Fibroblast of mammary gland (primary cell): ENCODE data around the gene SLC30A7.

Source experiments
- DNase-seq: peaks from one replicate; pipeline ENCODE4 v3.0.0-alpha.2; 2010; ENCODE audit warnings: low read depth
- H3K4me3 ChIP-seq: 2 replicates; pipeline ENCODE4 v1.5.1; 2011; ENCODE audit warnings: low read depth, mild to moderate bottlenecking, low read length, moderate library complexity; ENCODE audit not compliant: control insufficient read depth
- TF ChIP-seq, protein P1 (sequence below): conservative IDR thresholded peaks from 2 replicates; pipeline ENCODE4 v1.5.1; 2011; ENCODE audit warnings: low read depth, low read length, inconsistent platforms; ENCODE audit not compliant: control insufficient read depth, insufficient read depth

The SLC30A7 gene

DNA sequence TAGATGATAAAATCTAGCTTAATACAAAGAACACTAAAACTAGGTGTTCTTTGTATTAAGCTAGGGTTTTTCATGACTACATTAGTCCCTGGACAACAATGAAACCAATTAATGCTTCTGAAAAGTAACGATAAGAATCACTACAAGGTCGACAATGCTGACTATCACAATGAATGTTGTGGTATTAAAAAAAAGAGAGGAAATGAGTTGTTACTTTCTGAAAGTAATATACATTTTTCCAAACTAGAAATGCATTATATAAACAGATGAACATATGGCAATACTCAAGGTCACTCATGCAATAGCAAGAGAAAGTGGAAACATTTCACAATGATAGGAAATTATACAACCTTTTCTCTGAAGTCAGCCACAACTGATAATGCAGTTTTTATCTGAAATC lies 110.7 kb downstream of the SLC30A7 start:
- H3K4me3 ChIP-seq: no peak overlapping the region
- no peak for DNase-seq
- TF ChIP-seq, protein P1, sequence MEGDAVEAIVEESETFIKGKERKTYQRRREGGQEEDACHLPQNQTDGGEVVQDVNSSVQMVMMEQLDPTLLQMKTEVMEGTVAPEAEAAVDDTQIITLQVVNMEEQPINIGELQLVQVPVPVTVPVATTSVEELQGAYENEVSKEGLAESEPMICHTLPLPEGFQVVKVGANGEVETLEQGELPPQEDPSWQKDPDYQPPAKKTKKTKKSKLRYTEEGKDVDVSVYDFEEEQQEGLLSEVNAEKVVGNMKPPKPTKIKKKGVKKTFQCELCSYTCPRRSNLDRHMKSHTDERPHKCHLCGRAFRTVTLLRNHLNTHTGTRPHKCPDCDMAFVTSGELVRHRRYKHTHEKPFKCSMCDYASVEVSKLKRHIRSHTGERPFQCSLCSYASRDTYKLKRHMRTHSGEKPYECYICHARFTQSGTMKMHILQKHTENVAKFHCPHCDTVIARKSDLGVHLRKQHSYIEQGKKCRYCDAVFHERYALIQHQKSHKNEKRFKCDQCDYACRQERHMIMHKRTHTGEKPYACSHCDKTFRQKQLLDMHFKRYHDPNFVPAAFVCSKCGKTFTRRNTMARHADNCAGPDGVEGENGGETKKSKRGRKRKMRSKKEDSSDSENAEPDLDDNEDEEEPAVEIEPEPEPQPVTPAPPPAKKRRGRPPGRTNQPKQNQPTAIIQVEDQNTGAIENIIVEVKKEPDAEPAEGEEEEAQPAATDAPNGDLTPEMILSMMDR: no peak

DNA sequence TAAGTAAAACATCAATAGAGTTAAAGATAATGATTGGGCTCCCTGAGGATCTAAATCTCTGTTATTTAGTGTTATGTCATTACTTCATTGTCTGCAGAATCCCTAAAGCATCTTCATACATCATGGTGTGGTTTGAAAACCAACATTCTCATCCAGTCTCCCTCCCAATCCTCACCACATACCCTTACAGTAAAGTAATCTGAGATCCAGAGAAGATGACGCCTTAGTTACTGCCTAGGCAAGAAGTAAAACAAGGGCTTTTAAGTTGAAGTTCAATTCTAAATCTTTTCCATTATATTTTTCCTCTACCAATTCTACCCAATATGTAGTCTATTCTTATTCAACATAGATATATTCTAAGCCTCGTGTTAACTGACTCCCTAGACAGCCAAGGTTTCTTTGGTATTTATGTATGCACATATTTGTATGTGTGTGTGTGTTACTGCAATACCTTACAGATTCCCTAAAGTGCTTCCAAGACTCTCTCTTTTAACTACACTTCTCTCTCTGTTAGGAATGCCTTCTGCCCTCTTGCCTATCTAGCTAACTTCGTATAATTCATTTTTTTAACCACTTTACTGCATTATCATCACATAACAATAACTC lies 112.4 kb downstream of the SLC30A7 start:
- TF ChIP-seq, protein P1: no peak
- DNase-seq: no peak
- H3K4me3 ChIP-seq: no peak overlapping the region

DNA sequence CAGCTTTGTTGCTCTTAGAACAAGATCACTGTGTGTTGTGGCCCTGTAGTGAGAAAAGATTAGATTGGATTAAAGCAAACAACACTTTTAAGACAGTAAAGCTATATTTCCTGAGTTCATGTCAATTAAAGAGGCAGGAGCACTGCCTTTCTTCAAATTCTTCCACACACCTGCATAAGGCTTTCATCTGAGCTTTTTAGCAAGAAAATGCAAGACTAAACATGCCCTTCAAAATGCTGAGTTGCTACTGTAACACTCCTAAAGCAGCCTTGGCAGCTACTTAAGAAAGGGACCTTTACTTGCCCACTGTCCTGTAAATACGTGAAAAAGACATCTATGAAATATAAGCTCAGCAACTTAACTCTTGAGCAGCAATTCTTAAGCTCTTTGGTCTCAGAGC lies 117.9 kb downstream of the SLC30A7 start:
- TF ChIP-seq, protein P1: no peak
- DNase-seq: no peak
- H3K4me3 ChIP-seq: no peak overlapping the region

DNA sequence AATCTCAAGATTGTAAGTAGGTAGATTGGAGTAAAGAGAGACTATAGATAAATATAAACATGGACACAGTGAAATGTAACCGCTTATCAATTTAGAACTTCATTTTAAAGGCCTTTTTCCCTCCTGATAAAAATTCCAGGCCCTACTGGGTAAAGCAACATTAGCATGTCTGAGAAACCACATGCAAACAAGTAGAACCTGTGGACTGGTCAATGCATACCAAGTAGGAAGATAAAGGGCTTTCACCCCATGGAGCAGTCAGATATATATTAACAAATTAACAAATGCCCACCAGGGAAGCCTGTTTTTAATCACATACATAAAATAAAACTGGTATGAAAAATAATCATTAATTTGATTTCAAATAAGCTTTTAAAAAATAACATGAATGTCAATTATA lies 121.6 kb downstream of the SLC30A7 start:
- TF ChIP-seq, protein P1: no peak
- no peak overlapping the region for H3K4me3 ChIP-seq
- no peak for DNase-seq

DNA sequence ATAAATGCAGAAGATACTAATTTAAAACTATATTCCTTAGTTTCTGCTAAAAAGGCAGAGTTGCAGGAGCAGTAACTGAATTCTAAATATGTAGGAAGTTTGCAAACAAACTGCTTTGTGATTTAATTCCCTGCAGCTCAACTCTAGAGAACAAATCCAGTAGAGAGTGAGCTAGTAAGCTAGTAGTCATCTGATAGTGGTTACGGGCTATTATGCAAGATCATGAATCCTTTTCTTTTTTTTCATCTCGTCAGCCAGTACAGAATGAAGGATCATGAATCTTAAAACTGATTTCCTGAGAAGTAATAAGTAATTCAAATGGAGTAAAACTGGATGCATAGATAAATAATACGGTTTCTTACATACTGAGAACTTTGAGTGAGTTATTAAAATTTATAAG lies 126.4 kb downstream of the SLC30A7 start:
- DNase-seq: peak; percentile 80
- TF ChIP-seq, protein P1: no peak
- H3K4me3 ChIP-seq: no peak overlapping the region

DNA sequence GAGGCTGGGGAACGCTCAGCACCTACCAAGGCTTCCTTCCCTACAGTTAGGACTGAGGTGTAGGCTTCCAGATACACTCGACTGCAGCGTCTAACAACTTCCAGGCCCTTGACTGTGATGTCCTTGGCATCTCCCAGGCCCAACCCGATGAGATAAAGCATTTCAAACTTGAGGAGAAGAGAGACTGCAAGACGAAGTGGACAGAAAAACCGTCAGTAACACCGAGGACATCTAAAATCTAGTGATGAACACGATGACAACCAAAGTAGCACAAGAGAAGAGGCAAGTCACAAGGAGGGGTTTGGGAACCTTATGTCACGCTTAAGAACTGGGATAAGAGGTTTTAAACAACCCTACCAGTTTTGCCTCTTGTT lies 129.4 kb downstream of the SLC30A7 start:
- peak; percentile 31 for DNase-seq
- H3K4me3 ChIP-seq: peak overlapping the region; percentile 74
- TF ChIP-seq, protein P1: no peak

DNA sequence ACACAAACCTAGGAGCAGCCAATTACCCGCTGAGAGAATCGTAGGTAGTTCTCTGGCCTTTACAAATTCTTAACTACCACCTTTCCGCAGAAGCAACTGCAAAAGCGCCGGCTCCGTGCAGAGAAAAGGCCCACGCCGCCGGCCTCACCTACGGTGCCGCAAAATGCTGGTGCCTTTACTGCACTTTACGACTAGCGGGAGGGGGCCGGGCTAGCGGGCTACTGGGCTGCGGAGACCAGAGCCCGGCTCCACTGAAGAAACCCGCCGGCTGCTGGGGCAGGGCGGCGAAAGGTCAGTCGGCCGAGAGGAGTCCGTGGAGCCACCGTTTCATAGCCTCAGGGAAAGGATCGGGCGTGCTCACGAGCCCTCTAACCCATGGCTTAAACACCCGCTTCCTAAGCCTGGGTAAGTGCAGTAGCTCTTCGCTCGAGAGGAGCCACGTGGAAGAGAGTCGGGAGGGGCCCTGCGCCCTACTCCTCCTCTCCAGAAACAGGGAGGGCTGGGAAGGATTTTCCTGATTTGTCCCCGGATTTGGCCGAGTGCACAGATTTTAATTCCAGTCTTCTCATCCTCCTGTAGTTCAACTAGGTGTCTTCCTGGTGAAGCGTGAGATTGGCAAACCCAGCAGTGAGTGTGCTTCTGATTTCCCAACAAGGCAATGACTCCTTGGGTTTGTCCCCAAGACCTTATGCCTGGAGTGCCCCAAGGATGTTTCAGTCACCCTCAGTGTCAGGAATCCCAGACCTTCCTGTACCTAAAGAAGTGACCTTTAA lies 130.0 kb downstream of the SLC30A7 start, which contains the start of gene DPH5:
Gene DPH5 (minus strand): TSS at position 128 of the 773 bp plus-strand sequence. CDS start 341 bp downstream, outside the sequence.
- peak within 1 kb of the TSS; percentile 74 for H3K4me3 ChIP-seq
- TF ChIP-seq, protein P1: no peak
- peak; percentile 90 for DNase-seq
